Ovary (tissue), 3 donors: ENCODE data around the gene TYMP.

Experiments
- CTCF ChIP-seq, 3 donors: fragments of 450-650 bp in 2 of 3; fragments of 200-600 bp in 1 of 3; IDR thresholded peaks; one replicate each; pipeline versions ENCODE4 v1.5.1 to v1.8.0; 2016 to 2022; ENCODE audit warnings: antibody characterized with exemption in 3 of 3, mild to moderate bottlenecking in 1 of 3
- EP300 ChIP-seq: sonication (generic); formaldehyde crosslinking; IDR thresholded peaks from one replicate; pipeline ENCODE4 v1.6.1; 2017; ENCODE audit warnings: antibody characterized with exemption
- POLR2A ChIP-seq: fragments of 450-650 bp; IDR thresholded peaks from one replicate; pipeline ENCODE4 v1.6.1; 2017; ENCODE audit warnings: antibody characterized with exemption, mild to moderate bottlenecking, moderate library complexity
- donor health status: DM: no; HTN: no; CAD: no.

- TF ChIP-seq CTCF (IDR thresholded peaks at IDR 0.05) (no peak), POLR2A (no peak), EP300 (no peak)
Observed at GRCh38 chr22:50503475-50504145, 26.2 kb downstream of the TYMP start.
